GM12873 (cell line): ENCODE results near the gene IDNK.

Experiments
- CTCF ChIP-seq: IDR thresholded peaks from 2 replicates; pipeline ENCODE4 v1.5.1; 2012; ENCODE audit warnings: low read depth, mild to moderate bottlenecking, moderate library complexity, low read length, control low read depth; ENCODE audit not compliant: insufficient read depth; ENCODE audit errors: missing control alignments

The IDNK gene

DNA sequence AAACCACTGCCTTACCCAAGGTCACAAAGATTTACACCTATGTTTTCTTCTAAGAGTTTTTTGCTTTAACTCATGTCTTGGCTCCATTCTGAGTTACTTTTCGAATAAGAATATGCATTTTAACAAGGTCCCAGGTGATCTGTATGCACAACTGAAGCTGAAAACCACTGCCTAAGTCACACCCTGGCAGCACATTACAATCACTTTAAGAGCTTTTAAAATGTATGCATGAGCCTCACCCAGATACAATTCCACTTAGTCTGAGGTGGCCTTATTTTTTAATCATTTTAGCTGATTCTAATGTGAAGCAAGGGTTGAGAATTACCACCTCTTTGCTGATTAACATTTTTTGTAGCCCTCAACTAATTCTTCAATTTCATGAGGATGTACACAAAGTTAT is 29.5 kb downstream of the IDNK start:
- no peak for TF ChIP-seq CTCF

GRCh38 chr9:83655433-83655832 is 32.5 kb downstream of the IDNK start:
- no peak for TF ChIP-seq CTCF

DNA sequence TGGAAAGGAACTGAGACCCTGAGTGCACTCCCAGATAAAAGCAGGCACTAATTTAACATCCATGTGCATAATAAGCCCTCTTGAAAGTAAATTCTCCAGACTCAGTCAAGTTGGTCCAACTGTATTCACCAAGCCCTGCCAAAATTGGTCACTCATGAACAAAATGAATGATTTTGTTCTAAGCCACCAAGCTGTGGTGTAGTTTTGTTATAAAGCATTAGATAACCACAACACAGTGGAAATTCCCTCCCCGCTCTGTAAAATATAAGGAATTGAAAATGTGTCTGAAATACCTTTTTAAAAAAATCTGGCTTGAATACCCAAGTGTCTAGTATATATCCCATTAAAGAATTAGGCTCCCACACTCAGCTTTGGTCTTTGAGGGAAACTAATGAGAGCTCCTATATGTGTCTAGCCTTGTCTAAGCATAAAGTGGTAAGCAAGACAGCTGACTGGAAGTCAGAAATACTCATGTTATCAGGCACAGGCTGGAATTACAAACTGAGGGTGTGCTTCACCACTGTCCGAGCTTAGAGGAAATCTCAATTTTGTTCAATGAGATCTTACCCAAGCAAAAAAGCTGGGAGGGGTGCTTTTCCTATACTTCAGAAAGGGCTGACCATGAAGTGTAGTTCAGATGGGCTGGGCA is 33.2 kb downstream of the IDNK start:
- no peak for TF ChIP-seq CTCF

- no peak for TF ChIP-seq CTCF
Observed at GRCh38 chr9:83656952-83657351, 34.0 kb downstream of the IDNK start.

GRCh38 chr9:83662933-83663332 is 40.0 kb downstream of the IDNK start:
- no peak for TF ChIP-seq CTCF

GRCh38 chr9:83665580-83666200 is 42.7 kb downstream of the IDNK start:
- no peak for TF ChIP-seq CTCF

DNA sequence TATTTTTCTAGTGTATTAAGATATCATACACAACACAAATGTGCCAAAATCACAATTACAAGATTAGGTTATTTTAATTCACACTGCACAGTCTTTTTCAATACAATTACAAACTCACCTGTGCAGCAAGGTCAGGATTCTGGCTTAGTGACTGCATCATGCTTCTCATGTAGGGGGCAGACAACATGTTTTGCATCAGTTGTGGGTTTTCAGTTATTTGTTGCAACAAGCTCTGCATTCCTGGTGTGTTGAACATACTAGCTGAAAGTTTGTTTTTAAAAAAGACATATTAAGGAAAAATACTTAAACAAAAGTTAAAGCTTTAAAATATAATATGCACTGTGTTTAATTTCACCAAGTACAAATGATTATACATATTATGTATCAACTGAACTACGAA is 46.1 kb downstream of the IDNK start:
- no peak for TF ChIP-seq CTCF

GRCh38 chr9:83670381-83670780 is 47.4 kb downstream of the IDNK start:
- TF ChIP-seq CTCF: no peak
